ENCODE results near the gene DECR2.
"Not testable (repeated sequence)": the region's sequence is repeated elsewhere in the genome, so short reads cannot be mapped to it uniquely, and the experiment has no call there.

The DECR2 gene

GRCh38 chr16:379961-380761, 21.5 kb upstream of the DECR2 start:
- DNase-seq = no peak

GRCh38 chr16:380762-381011, 21.0 kb upstream of the DECR2 start:
- no peak for DNase-seq

- peak in 2 of 5 experiments; percentile 31 to 49 for DNase-seq
Measured at GRCh38 chr16:381012-381788, 20.5 kb upstream of the DECR2 start.

DNA sequence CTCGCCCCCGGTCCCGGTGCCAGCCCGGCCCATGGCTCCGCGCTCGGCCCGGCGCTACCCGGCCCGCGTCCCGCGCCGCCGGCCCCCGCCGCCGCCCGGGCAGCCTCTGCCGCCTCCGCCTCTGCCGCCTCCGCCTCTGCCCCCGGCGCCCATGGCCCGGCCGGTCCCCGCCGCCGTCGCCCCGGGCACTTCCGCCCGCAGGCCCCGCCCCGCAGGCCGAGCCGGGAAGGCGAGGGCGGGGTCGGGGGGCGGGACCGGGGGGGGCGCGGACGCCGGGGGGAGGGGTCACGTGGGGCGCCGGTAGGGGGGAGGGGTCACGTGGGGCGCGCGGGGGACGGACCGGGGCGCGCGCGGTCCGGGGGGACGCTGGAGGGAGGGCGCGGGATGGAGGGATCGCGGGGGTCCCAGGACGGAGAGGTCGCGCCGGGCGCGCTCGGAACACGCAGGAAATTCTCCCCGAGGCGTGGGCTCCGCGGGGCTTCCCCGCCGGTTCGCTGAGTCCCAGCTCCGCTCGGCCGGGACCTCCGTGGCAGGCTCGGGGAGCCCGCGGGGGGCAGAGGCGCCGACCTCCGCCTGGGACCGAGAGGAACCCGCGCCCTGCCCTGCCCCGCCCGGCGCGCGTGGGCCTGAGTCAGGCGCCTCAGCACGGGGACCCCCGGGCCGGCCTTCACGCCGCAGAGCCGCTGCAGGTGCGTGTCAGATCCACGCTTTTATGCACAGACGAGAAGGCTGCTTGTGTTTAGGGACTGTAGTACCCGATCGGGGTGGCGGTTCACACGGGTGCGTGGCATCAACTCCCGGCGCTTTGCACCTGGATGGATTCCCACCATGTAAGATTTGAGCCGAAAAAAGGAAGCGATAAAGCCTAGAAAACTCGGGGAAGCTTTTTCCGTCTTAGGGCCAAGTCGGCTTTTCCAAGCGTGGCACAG, 19.6 kb upstream of the DECR2 start, which contains the start of gene PGAP6:
TSS of gene PGAP6 (minus strand) at position 190 of the 929 bp plus-strand sequence. CDS start at position 33, 157 bp downstream.
- DNase-seq = peak; percentile 38 to 71 (median 62)

GRCh38 chr16:383326-384051, 18.2 kb upstream of the DECR2 start:
- peak in 2 of 5 experiments; percentile 37 to 48 for DNase-seq

GRCh38 chr16:386641-387156, 15.0 kb upstream of the DECR2 start:
- DNase-seq = no peak

GRCh38 chr16:387761-388666, 13.7 kb upstream of the DECR2 start:
- DNase-seq = not testable (repeated sequence)

DNA sequence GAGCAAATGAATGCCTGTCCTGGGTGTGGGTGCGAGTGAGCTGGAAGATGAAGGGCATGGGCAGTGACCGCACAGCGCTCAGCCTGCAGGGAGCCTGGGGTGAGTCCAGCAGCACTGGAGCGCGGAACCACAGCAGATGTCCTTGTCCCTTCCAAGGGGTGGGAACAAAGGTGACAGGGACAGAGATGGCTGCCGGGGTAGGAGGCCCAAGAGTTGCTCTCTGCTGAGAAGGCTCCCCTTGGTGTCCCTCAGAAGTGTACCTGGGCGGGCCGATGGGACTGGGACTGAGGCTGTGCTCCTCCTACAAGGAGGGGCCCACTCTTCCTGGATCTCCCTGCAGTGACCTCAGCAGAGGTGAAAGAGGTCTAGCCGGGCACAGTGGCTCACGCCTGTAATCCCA, 12.3 kb upstream of the DECR2 start:
- no peak for DNase-seq

DNA sequence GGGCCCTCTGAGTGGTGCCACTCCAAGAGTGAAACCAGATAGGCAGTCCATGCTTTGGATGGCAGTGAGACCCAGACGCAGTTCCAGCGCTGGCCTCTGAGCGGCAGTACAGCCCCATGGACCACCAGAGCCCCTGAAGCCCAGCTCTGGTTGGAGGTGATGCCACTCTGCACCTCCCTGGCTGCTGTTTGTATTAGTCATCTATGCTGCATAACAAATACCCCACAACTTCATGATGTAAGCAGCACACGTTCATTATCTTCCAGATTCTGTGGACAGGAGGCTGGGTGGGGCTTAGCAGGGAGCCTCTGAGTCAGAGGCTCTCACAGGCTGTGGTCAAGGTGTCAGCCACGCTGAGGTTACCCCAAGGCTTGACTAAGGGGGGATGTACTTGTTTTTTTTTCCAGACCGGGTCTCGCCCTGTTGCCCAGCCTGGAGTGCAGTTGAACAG, 9.8 kb upstream of the DECR2 start:
- DNase-seq = peak in 4 of 5 experiments; percentile 55 to 82 (median 70)

DNA sequence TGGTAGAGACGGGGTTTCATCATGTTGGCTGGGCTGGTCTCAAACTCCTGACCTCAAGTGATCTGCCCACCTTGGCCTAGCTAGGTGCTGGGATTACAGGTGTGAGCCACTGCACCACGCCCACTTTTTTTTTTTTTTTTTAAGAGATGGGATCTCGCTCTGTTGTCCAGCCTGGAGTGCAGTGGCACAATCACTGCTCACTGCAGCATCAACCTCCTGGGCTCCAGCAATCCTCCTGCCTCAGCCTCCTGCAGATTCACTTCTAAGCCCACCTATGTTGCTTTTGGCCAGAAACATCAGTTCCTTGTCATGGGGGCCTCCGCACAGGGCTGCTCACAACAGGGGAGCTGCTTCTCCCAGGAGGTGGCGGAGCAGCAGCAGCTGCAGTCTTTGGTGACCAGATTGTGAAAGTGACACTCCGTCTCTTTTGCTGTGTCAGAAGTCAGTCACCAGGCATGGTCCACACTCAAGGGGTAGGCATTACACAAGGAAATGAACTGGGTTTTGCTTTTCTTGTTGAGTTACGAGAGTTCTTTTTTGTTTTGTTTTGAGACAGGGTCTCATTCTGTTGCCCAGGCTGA, 9.1 kb upstream of the DECR2 start:
- DNase-seq = no peak

DNA sequence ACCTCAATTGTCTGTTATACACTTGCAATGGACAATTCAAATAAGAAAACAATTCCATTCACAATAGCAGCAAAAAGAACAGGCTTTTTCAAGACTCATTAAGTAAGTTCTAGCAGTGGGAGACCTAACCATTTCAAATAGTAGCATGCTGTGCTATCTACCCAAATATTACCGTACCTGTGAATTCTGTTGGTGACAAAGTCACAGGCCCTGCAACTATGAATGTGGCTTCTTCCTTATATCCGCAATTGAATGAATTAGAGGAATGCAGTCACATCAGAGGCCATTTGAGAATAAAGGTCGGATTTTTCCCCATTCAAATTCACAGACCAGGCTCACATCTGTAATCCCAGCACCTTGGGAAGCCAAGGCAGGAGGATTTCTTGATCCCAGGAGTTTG, 5.5 kb upstream of the DECR2 start:
- no peak for DNase-seq

DNA sequence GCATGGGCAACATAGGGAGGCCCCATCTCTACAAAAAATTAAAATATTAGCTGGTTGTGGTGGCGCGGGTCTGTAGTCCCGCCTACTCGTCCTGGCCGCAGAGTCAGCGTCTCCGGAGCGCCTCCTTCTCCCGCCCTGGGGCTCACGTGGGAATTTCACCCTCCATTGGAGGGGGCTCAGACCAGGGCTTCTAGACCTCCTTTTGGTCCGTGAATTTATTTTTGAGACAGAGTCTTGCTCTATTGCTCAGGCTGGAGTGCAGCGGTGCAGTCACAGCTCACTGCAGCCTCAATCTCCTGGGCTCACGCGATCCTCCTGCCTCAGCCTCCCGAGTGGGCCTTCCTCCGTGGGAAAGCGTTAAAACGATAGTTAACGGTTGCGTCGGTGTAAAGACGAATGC, 5.1 kb upstream of the DECR2 start:
- DNase-seq = no peak

DNA sequence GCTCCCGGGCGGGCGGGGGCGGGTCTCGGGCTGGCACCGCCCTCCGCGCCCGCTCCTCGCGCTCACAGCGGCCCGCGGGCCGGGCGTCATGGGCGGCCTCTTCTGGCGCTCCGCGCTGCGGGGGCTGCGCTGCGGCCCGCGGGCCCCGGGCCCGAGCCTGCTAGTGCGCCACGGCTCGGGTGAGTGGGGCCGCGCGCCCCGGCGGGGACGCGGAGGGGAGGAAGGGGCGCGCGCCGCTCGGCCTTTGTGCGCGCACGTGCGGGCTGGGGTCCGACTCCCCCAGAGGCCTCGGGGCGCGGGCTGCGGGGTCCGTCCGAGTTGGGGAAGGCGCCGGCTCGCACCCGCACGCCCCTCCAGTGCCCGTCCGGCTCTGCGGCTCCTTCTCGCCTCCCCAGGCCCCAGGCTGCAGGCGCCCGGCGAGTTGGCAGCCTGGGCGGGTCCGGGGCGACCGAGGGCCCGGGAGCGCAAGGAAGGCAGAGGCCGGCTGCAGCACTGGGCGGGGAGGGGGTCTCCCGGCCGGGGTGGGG, 4.5 kb upstream of the DECR2 start, which contains the start of gene NME4:
TSS of gene NME4 (plus strand) at position 65 of the 527 bp plus-strand sequence. CDS start at position 89, 24 bp downstream.
- DNase-seq = peak in 1 of 5 experiments; percentile 37

DNA sequence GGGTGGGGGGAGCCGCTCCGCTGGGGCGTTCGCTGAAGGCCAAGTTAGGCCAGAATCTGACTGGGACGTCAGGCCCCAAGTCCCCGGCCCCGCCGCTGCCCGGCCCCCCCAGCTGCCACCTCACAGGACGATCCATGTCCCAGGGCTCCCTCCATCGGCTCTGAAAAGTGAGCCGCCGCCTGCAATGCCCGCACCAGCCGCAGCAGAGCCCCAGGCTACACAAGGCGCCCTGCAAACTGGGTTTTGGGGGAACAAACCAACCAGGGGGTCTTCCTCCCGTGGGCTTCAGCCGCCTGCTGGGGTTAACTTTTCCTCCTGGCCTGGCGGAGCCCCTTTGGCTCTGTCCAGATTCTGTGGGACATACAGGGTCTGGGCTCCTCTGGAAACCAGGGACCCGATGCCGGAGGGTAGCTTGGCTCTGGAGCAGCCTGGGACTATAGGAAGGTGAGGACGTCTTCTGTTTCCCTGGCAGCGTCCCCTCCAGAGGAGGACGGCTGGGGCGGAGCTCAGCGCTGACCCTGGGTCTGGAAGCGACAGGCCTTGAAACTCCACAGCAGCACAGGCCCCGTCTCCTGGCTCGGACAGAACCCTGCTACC, 3.9 kb upstream of the DECR2 start:
- peak in 1 of 5 experiments; percentile 39 for DNase-seq

GRCh38 chr16:398561-399339, 2.9 kb upstream of the DECR2 start:
- no peak for DNase-seq

- DNase-seq = no peak
Measured at GRCh38 chr16:399340-400019, 2.2 kb upstream of the DECR2 start.

DNA sequence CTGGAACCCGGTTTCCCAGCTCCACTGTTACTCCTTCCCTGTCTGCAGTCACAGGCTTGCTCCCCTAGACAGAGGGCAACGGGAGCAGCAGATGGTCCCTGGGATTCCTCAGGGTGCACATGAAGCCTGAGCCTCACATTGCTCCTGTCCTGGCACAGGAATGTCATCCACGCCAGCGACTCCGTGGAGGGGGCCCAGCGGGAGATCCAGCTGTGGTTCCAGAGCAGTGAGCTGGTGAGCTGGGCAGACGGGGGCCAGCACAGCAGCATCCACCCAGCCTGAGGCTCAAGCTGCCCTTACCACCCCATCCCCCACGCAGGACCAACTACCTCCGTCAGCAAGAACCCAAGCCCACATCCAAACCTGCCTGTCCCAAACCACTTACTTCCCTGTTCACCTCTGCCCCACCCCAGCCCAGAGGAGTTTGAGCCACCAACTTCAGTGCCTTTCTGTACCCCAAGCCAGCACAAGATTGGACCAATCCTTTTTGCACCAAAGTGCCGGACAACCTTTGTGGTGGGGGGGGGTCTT, 1.6 kb upstream of the DECR2 start:
- no peak for DNase-seq

- DNase-seq = no peak
Measured at GRCh38 chr16:404971-405486, 3.3 kb downstream of the DECR2 start.

Measured in T-helper 2 cell (primary cell).